HCT116 (cell line): ENCODE data around the gene SORCS2.

Experiments used
- CEBPB ChIP-seq: IDR thresholded peaks from 2 replicates; pipeline ENCODE4 v1.6.1; 2012; ENCODE audit warnings: low read depth
- CTCF ChIP-seq, 3 experiments: fragments of 200-600 bp in 1 of 3; sonication (generic) in 1 of 3; IDR thresholded peaks in 2 of 3; conservative IDR thresholded peaks in 1 of 3; 2 replicates each; pipeline ENCODE4 v1.5.1; 2012 to 2017; ENCODE audit warnings: low read depth in 2 of 3, low read length in 2 of 3, antibody characterized with exemption in 1 of 3, borderline replicate concordance in 1 of 3, control low read depth in 1 of 3, mild to moderate bottlenecking in 1 of 3, mixed read lengths in 1 of 3, mixed run types in 1 of 3, moderate library complexity in 1 of 3; ENCODE audit not compliant: insufficient read depth in 1 of 3
- EGR1 ChIP-seq: IDR thresholded peaks from 2 replicates; pipeline ENCODE4 v1.6.1; 2012; ENCODE audit warnings: low read depth
- EZH2 ChIP-seq: fragments of 200-600 bp; sonication (generic); IDR thresholded peaks from 2 replicates; pipeline ENCODE4 v1.6.1; 2017; ENCODE audit warnings: antibody characterized with exemption, mixed run types
- MAX ChIP-seq: IDR thresholded peaks from 2 replicates; pipeline ENCODE4 v1.6.1; 2012
- POLR2A ChIP-seq: IDR thresholded peaks from 2 replicates; pipeline ENCODE4 v1.7.0; 2011; ENCODE audit warnings: borderline replicate concordance; ENCODE audit not compliant: insufficient read depth, insufficient read length; ENCODE audit errors: extremely low read depth
- POLR2AphosphoS5 ChIP-seq: IDR thresholded peaks from 2 replicates; pipeline ENCODE4 v1.6.1; 2011; ENCODE audit warnings: mild to moderate bottlenecking, low read depth, low read length, moderate library complexity
- SIN3A ChIP-seq: IDR thresholded peaks from 2 replicates; pipeline ENCODE4 v1.6.1; 2012; ENCODE audit warnings: low read depth
- ZBTB33 ChIP-seq: IDR thresholded peaks from 2 replicates; pipeline ENCODE4 v1.6.1; 2011; ENCODE audit warnings: mild to moderate bottlenecking, low read length, moderate library complexity; ENCODE audit not compliant: insufficient replicate concordance; ENCODE audit errors: extremely low read depth
- ZFX ChIP-seq: fragments of 450-650 bp; IDR thresholded peaks from 2 replicates; pipeline ENCODE4 v1.6.1; 2017

DNA sequence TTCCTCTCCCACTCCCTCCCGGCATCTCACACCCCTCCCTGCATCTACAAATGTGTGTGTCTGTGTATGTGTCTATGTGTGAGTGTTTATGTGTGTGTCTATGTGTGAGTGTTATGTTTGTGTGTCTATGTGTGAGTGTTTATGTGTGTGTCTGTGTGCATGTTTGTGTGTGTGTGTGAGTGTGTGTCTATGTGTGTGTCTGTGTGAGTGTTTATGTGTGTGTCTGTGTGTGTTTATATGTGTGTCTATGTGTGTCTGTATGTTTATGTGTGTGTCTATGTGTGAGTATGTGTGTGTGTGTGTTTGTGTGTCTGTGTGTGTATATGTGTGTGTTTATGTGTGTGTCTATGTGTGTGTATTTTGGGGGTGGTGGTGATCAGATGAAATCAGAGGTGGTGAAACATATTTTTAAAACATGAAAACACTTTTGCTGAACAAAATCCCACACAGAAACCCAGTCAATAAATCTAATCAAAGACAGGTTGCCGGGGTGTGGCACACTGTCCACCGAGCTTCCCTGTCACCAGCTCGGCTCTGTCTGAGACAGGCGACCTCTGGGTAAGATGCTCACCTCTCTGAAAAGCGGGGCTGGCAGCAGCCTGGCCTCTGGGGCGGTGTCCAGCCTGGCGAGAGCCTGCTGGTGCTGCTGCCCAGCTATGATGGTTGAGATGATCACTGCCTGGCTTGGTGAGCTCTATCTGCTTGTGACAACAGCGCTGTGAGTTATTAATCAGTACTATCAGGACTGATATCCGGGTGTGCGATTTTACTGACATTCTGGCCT lies 429.1 kb downstream of the SORCS2 start:
- TF ChIP-seq CTCF (IDR thresholded peaks at IDR 0.05 in 2 of 3, conservative IDR thresholded peaks at IDR 0.05 in 1 of 3; ENCODE audit: borderline replicate concordance in 1 of 3, insufficient read depth in 1 of 3, low read depth in 2 of 3, low read length in 2 of 3) (no peak), EGR1 (no peak), SIN3A (no peak), ZFX (no peak), POLR2A (no peak), EZH2 (no peak), MAX (no peak), ZBTB33 (no peak), CEBPB (no peak), POLR2AphosphoS5 (no peak)
